Pancreas (tissue), 10 donors: ENCODE measurements around the gene TSG101. TPM values are rescaled to one million over a fixed set of nuclear protein-coding genes. Genes with fewer than 3 reads are reported as not detected.

Source experiments
- ATAC-seq, 4 donors: fragments of 200-7000 bp; cut with Tn5 transposase; one replicate each; pipeline versions ENCODE4 v1.8.0 to v1.9.1; 2020; ENCODE audit warnings: mild to moderate bottlenecking in 4 of 4, moderate library complexity in 4 of 4
- DNase-seq, 6 donors: peaks; one replicate each; pipeline ENCODE4 v3.0.0-alpha.2; 2020
- FAIRE-seq: peaks from 2 replicates; lab custom pipeline; 2012; peaks lifted over from hg19 to GRCh38; lab: Jason Lieb, UNC
- H3K27ac ChIP-seq, 4 donors: fragments of 200-600 bp; sonication (generic); 1 replicate in 3 of 4; 2 replicates in 1 of 4; pipeline versions ENCODE4 v1.5.0 to v1.8.0; 2020
- H3K27me3 ChIP-seq, 4 donors: fragments of 200-600 bp; one replicate each; pipeline ENCODE4 v1.8.0; 2021
- H3K36me3 ChIP-seq, 3 donors: fragments of 200-600 bp; sonication (generic) in 1 of 3; one replicate each; pipeline versions ENCODE4 v1.5.0 to v1.8.0; 2020 to 2021
- H3K4me1 ChIP-seq, 3 donors: fragments of 200-600 bp; one replicate each; pipeline ENCODE4 v1.8.0; 2021
- H3K4me3 ChIP-seq, 4 donors: fragments of 200-600 bp; sonication (generic) in 2 of 4; one replicate each; pipeline versions ENCODE4 v1.5.0 to v1.8.0; 2020 to 2021
- H3K9me3 ChIP-seq, 4 donors: fragments of 200-600 bp; one replicate each; pipeline ENCODE4 v1.8.0; 2021
- WGBS, 2 donors: extraction: QIAGEN DNeasy Blood & Tissue Kit; methylation state at CpG; one replicate each; pipeline ENCODE4 v1.1.7; 2013; 5-methylcytosine and 5-hydroxymethylcytosine counted together
- intact Hi-C, 3 donors: fragments of 100-400 bp; cut with DNase I; formaldehyde crosslinking; loops; one replicate each; pipeline versions ENCODE4 v1.11.1 to v1.14.2; 2022
- polyA plus RNA-seq, 2 donors: library from polyadenylated mRNA; stranded (reverse); fragments of 200-250 nt; gene quantifications; one replicate each; pipeline ENCODE4 v1.2.3, GENCODE V29; 2013
- total RNA-seq, 6 donors: library from RNA; stranded (reverse); fragmentation: NEBNext Ultra II Directional in 4 of 6; extraction: Animal tissue kit (Norgen Biotek cat#: 25700) in 4 of 6; gene quantifications; one replicate each; pipeline versions ENCODE4 v1.2.1 to v1.2.4, GENCODE V29; 2021 to 2023
- TF ChIP-seq, protein P1 (sequence below), 4 donors: fragments of 200-600 bp; sonication (generic) in 3 of 4; IDR thresholded peaks; one replicate each; pipeline versions ENCODE4 v1.5.0 to v1.8.0; 2021; ENCODE audit warnings: antibody characterized with exemption in 4 of 4
- donor health status: healthy with polysubstance abuse.
- donor health status: DM: no; HTN: no; CAD: no; lungs with moderate emphysema.
- donor health status: DM: no; HTN: no; CAD: no.
- donor health status: control.
- donor health status: control.
- donor health status: Bipolar disorder and iron deficiency.
- donor health status: DM: yes; HTN: yes; CAD: no.
- donor health status: DM: no; HTN: no; CAD: no.
- donor health status: DM: no; HTN: no; CAD: no.
- donor health status: DM: yes; HTN: yes; CAD: no.

Gene TSG101
- total and polyA plus RNA-seq, 8 donors = 15.7 to 33.7 (median 22.2) TPM

DNA sequence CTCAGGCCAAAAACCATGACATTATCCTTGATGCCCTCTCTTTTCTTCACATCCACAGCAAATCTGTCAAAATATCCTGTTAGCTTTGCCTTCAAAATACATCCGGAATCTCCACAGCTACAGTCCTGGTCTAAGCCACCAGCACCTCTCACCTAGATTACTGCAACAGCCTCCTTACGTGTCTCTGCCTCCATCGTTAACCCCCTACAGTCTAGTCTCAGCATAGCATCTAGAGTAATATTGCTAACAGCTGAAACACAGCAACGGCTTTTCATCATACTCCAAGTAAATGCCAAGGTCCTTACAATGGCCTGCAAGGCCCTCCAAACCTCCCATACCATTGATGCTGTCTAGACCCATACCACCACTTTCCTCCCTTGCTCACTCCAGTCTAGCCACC lies 4.4 kb downstream of the TSG101 start:
- no peak overlapping the region for H3K4me3 ChIP-seq
- ATAC-seq (no peak), DNase-seq (no peak), FAIRE-seq (no peak)
- H3K27ac ChIP-seq = no peak overlapping the region
- no peaks in the 10 kb centered on the region for H3K27me3 ChIP-seq
- 59 to 61% methylated on average over 4 of the region's 4 CpGs for WGBS, 2 donors
- H3K4me1 ChIP-seq = peaks cover 0 to 13% (median 6%) of the 10 kb centered on the region in 3 donors
- TF ChIP-seq, protein P1, sequence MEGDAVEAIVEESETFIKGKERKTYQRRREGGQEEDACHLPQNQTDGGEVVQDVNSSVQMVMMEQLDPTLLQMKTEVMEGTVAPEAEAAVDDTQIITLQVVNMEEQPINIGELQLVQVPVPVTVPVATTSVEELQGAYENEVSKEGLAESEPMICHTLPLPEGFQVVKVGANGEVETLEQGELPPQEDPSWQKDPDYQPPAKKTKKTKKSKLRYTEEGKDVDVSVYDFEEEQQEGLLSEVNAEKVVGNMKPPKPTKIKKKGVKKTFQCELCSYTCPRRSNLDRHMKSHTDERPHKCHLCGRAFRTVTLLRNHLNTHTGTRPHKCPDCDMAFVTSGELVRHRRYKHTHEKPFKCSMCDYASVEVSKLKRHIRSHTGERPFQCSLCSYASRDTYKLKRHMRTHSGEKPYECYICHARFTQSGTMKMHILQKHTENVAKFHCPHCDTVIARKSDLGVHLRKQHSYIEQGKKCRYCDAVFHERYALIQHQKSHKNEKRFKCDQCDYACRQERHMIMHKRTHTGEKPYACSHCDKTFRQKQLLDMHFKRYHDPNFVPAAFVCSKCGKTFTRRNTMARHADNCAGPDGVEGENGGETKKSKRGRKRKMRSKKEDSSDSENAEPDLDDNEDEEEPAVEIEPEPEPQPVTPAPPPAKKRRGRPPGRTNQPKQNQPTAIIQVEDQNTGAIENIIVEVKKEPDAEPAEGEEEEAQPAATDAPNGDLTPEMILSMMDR (IDR thresholded peaks at IDR 0.05) = no peak
- intact Hi-C loops = no loop called here
- no peaks in the 10 kb centered on the region for H3K9me3 ChIP-seq
- no peaks in the 10 kb centered on the region for H3K36me3 ChIP-seq

DNA sequence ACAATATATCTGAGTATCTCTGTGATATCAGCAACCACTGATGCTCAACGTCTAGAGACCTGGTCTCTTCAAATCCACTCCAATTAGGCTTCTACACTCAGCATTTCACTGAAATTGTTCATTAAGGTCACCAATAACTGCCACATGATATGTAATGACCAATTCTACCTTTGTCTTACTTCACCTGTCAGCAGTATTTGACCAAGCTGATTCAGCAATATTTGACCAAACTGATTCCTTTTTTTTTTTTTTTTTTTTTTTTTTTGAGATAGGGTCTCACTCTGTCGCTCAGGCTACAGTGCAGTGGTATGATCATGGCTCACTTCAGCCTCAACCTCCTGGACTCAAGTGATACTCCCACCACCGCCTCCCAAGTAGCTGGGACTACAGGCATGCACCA lies 5.6 kb downstream of the TSG101 start:
- Histone ChIP-seq H3K4me1 (peaks cover 0 to 13% (median 6%) of the 10 kb centered on the region in 3 donors), H3K4me3 (no peak overlapping the region), H3K9me3 (no peaks in the 10 kb centered on the region), H3K27me3 (no peaks in the 10 kb centered on the region), H3K27ac (no peak overlapping the region), H3K36me3 (no peaks in the 10 kb centered on the region)
- TF ChIP-seq, protein P1 (IDR thresholded peaks at IDR 0.05) = no peak
- WGBS, 2 donors = 67 to 76% methylated on average over 3 of the region's 3 CpGs
- no peak for FAIRE-seq
- ATAC-seq = no peak
- DNase-seq = no peak
- intact Hi-C loops = no loop called here

DNA sequence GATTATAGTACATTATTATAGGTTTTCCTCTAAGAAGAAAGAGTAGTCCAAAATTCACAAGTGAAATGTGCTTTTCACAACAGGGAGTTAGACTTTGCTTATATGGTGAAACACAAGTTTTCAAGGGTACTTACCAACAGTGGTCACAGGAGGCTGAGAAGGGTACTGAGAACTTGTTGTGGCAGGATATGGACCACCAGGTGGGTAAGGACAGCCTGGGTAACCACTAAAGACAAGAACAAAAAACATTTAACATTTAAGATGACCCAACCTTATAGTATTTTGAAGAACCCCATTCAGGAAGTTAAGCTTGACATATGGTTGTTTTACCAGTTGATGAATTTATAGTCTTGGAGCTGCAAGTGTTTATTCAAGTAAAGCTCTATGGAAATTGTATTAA lies 24.4 kb downstream of the TSG101 start:
- H3K36me3 ChIP-seq = peaks cover 0 to 49% (median 14%) of the 10 kb centered on the region in 3 donors
- intact Hi-C loops = no loop called here
- H3K9me3 ChIP-seq = no peaks in the 10 kb centered on the region
- TF ChIP-seq, protein P1 (IDR thresholded peaks at IDR 0.05) = no peak
- ATAC-seq = no peak
- no peak overlapping the region for H3K27ac ChIP-seq
- H3K4me1 ChIP-seq = no peaks in the 10 kb centered on the region
- DNase-seq = no peak
- no peak for FAIRE-seq
- H3K4me3 ChIP-seq = no peak overlapping the region
- no peaks in the 10 kb centered on the region for H3K27me3 ChIP-seq

DNA sequence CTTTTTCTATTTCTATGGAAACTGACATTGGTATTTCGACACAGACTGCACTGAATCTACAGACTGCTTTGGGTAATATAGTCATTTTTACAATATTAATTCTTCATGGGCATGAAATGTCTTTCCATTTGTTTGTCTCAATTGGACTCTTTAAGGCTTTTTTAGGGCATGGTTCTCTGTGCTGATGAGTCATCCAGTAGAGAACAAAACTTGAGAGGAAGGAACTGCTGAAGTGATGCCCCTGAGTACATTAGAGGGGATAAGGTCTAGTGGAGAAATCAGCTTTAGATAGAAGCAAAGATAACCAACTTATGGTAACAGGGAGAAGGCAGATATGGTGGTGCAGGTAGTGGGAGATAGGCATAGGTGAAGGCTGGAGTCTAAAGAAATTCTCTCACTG lies 25.1 kb downstream of the TSG101 start:
- no peak overlapping the region for H3K27ac ChIP-seq
- H3K36me3 ChIP-seq = peaks cover 0 to 42% (median 14%) of the 10 kb centered on the region in 3 donors
- no peak overlapping the region for H3K4me3 ChIP-seq
- TF ChIP-seq, protein P1 (IDR thresholded peaks at IDR 0.05) = no peak
- DNase-seq (no peak), ATAC-seq (no peak), FAIRE-seq (no peak)
- no peaks in the 10 kb centered on the region for H3K4me1 ChIP-seq
- H3K9me3 ChIP-seq = no peaks in the 10 kb centered on the region
- WGBS, 2 donors = 98 to 100% methylated on average over 1 of the region's 1 CpG
- intact Hi-C loops = no loop called here
- H3K27me3 ChIP-seq = no peaks in the 10 kb centered on the region

DNA sequence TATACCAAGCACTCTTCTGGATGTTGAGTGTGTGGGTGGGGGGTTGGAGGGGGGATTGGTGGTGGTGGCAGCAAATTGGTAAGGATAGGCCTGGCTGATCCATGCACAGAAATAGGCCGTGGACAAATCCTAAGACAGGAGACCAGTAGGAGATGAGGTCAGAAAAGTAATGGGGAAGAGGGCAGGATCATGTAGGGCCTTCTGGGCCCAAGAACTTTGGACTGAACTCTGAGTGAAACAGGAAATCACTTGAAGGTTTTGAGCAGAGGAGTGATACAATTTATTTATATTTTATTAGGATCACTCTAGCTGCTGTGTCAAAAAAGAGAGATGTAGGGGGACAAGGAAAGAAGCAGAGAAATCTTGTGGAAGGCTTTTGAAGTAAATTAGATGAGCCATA lies 28.7 kb downstream of the TSG101 start:
- Histone ChIP-seq H3K27me3 (no peaks in the 10 kb centered on the region), H3K36me3 (peaks cover 0 to 30% (median 8%) of the 10 kb centered on the region in 3 donors), H3K4me3 (no peak overlapping the region), H3K4me1 (peaks cover 4 to 10% (median 5%) of the 10 kb centered on the region in 3 donors), H3K27ac (no peak overlapping the region), H3K9me3 (no peaks in the 10 kb centered on the region)
- ATAC-seq = no peak
- TF ChIP-seq, protein P1 (IDR thresholded peaks at IDR 0.05) = no peak
- intact Hi-C loops = no loop called here
- WGBS, 2 donors = 88 to 90% methylated on average over 1 of the region's 1 CpG
- DNase-seq = no peak
- no peak for FAIRE-seq
